ENCODE measurements around the gene MAP7D1. TPM values are rescaled to one million over a fixed set of nuclear protein-coding genes. Genes with fewer than 3 reads are reported as not detected.
A peak's percentile ranks its signal among the peaks of the same experiment; 100 is the strongest.

The MAP7D1 gene
- total RNA-seq, 3 donors from 2014 or later (not counting 1 experiment from before 2014, with no cell fraction given) = 213 to 232 (median 230) TPM

DNA sequence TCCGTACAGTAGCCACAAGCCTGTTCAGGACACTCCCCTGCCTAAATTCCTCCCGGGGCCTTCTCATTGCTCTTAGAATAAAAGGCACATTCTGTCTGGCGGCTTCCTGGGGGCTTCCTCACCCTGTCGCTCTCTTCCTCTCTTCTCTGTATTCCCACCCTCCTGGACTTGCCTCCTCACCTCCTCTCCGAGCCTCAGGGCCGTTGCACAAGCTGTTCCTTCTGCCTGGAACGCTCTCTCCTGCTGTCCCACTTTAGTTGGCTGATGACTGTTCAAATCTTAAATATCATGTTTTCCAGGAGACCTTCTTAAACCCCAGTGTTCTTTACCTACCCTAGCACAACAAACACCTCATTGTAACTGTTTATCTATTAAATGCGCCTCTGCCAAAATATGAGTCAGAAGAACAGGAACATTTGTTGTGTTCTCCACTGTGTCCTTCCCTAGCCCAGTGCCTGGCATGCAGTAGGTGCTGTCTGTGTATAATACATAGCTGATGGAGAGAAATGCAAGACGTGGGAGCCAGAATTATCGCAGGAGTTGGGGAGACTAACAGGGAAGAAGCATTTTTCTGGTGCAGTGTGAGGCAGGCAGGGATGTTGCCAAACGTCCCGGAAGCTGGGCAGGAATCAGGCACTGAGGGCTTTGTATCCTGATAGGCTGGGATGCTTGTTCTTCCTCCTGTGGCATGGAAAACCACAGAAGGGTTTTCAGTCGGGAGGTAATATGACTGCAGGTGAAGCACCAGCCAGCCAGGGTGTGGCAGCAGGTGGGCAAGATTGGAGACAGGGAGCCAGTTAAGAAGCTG, 44.2 kb downstream of the MAP7D1 start:
- intact Hi-C loops (cut with micrococcal nuclease) = no loop called here
- TF ChIP-seq, protein P1, sequence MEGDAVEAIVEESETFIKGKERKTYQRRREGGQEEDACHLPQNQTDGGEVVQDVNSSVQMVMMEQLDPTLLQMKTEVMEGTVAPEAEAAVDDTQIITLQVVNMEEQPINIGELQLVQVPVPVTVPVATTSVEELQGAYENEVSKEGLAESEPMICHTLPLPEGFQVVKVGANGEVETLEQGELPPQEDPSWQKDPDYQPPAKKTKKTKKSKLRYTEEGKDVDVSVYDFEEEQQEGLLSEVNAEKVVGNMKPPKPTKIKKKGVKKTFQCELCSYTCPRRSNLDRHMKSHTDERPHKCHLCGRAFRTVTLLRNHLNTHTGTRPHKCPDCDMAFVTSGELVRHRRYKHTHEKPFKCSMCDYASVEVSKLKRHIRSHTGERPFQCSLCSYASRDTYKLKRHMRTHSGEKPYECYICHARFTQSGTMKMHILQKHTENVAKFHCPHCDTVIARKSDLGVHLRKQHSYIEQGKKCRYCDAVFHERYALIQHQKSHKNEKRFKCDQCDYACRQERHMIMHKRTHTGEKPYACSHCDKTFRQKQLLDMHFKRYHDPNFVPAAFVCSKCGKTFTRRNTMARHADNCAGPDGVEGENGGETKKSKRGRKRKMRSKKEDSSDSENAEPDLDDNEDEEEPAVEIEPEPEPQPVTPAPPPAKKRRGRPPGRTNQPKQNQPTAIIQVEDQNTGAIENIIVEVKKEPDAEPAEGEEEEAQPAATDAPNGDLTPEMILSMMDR (IDR thresholded peaks at IDR 0.05) = no peak
- Histone ChIP-seq H3K27ac (ENCODE audit: low read length) (no peak overlapping the region), H3K36me3 (ENCODE audit: control insufficient read depth, insufficient read depth, low read length) (no peaks in the 10 kb centered on the region), H3K9me3 (ENCODE audit: control insufficient read depth, insufficient read depth, low read length) (no peaks in the 10 kb centered on the region), H3K4me1 (ENCODE audit: control insufficient read depth, insufficient read depth, low read length) (no peaks in the 10 kb centered on the region), H3K27me3 (ENCODE audit: control insufficient read depth, insufficient read depth, low read length) (no peaks in the 10 kb centered on the region), H3K4me3 (ENCODE audit: low read length) (no peak overlapping the region)
- DNase-seq (no peak), ATAC-seq (no peak)
- peaks cover 0 to 5% of the 10 kb centered on the region in 2 donors for H3K27me3 Mint-ChIP-seq (ENCODE audit: low read depth in 2 of 2)
- no peaks in the 10 kb centered on the region for H3K9me3 Mint-ChIP-seq
- no peaks in the 10 kb centered on the region for H3K36me3 Mint-ChIP-seq
- H3K27ac Mint-ChIP-seq = no peak overlapping the region
- WGBS (ENCODE audit: insufficient coverage) = 80% methylated on average over 13 of the region's 13 CpGs
- H3K4me1 Mint-ChIP-seq = no peaks in the 10 kb centered on the region
- no peak overlapping the region for H3K4me3 Mint-ChIP-seq

DNA sequence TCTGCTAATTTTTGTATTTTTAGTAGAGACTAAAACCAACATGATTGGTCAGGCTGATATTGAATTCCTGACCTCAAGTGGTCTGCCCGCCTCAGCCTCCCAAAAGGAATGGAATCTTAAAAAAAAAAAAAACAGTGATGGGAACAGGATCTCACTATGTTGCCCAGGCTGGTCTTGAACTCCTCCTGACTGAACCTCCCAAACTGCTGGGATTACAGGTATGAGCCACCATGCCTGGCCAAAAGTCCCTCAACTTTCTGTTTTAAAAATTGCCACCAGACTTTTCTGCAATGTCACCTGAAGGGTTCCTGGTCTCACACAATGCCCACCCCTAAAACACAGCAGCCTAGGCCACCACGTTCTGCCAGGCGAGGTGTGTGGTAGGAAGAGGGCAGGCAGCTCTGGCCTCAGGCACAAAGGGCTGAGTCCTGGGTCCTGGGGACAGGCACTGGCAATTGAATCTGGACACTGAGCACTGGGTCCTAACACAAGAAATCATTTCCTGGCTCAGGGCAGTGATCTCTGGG, 47.1 kb downstream of the MAP7D1 start:
- H3K27ac ChIP-seq (ENCODE audit: low read length) = no peak overlapping the region

DNA sequence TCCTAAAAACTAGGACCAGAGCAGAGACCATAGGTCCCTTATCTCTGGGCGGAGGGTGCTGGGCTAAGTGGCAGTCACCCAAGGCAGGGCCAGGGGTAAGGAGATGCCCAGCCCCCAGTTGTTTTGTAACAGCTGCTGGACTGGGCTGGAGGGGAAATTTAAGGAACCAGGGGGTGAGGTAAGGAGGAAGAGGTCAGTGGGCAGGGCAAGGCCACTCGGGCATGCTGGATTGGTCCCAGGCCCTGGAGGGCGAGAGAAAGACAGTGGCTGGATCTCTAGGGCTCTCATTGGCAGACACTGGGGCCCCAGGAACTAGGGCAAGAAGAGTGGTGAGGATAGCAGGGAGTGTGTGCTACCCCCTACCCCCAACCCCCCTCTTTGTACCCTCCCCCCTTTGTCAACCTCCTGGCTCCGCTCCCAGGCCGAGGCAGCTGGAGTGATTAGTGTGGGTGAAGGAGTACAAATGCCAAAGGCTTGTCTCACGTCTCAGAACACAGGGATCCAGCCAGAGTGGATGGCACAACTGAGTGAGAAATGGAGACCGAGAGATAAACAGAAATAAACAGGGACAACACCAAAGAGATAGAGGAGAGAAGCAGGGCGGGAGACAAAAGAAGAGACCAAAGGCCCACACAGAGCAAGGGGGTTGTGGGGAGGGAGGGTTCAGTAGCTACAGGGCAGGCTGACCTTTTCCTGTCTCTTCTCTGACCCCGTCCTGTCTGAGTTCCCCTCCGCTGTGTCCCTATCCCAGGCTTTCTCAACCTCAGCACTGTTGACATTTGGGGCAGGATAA, 47.8 kb downstream of the MAP7D1 start:
- H3K4me3 ChIP-seq (ENCODE audit: low read length) = no peak overlapping the region
- no peak overlapping the region for H3K27ac Mint-ChIP-seq
- TF ChIP-seq, protein P1 (IDR thresholded peaks at IDR 0.05) = no peak
- no peaks in the 10 kb centered on the region for H3K36me3 Mint-ChIP-seq
- no peak overlapping the region for H3K4me3 Mint-ChIP-seq
- H3K9me3 ChIP-seq (ENCODE audit: control insufficient read depth, insufficient read depth, low read length) = no peaks in the 10 kb centered on the region
- peaks cover 0 to 5% of the 10 kb centered on the region in 2 donors for H3K27me3 Mint-ChIP-seq (ENCODE audit: low read depth in 2 of 2)
- no peaks in the 10 kb centered on the region for H3K9me3 Mint-ChIP-seq
- no peak overlapping the region for H3K27ac ChIP-seq (ENCODE audit: low read length)
- H3K36me3 ChIP-seq (ENCODE audit: control insufficient read depth, insufficient read depth, low read length) = no peaks in the 10 kb centered on the region
- ATAC-seq (peak in 1 of 3 donors; percentile 67), DNase-seq (no peak)
- intact Hi-C loops (cut with micrococcal nuclease) = no loop called here
- H3K4me1 Mint-ChIP-seq = no peaks in the 10 kb centered on the region
- 76% methylated on average over 6 of the region's 10 CpGs for WGBS (ENCODE audit: insufficient coverage)
- H3K4me1 ChIP-seq (ENCODE audit: control insufficient read depth, insufficient read depth, low read length) = no peaks in the 10 kb centered on the region
- no peaks in the 10 kb centered on the region for H3K27me3 ChIP-seq (ENCODE audit: control insufficient read depth, insufficient read depth, low read length)

More for the DNA sequence above, 47.1 kb downstream of the MAP7D1 start:
- no peaks in the 10 kb centered on the region for H3K27me3 ChIP-seq (ENCODE audit: control insufficient read depth, insufficient read depth, low read length)
- no peaks in the 10 kb centered on the region for H3K4me1 ChIP-seq (ENCODE audit: control insufficient read depth, insufficient read depth, low read length)
- DNase-seq (no peak), ATAC-seq (no peak)
- Mint-ChIP-seq H3K27me3 (ENCODE audit: low read depth in 2 of 2) (peaks cover 0 to 5% of the 10 kb centered on the region in 2 donors), H3K36me3 (no peaks in the 10 kb centered on the region), H3K9me3 (no peaks in the 10 kb centered on the region), H3K4me3 (no peak overlapping the region), H3K4me1 (no peaks in the 10 kb centered on the region), H3K27ac (no peak overlapping the region)
- H3K9me3 ChIP-seq (ENCODE audit: control insufficient read depth, insufficient read depth, low read length) = no peaks in the 10 kb centered on the region
- H3K4me3 ChIP-seq (ENCODE audit: low read length) = no peak overlapping the region
- H3K36me3 ChIP-seq (ENCODE audit: control insufficient read depth, insufficient read depth, low read length) = no peaks in the 10 kb centered on the region
- WGBS (ENCODE audit: insufficient coverage) = 68% methylated on average over 3 of the region's 3 CpGs
- intact Hi-C loops (cut with micrococcal nuclease) = no loop called here
- TF ChIP-seq, protein P1 (IDR thresholded peaks at IDR 0.05) = no peak
